ENCODE results near the gene PCARE. TPM values are rescaled to one million over a fixed set of nuclear protein-coding genes. Genes with fewer than 3 reads are reported as not detected.

Gene PCARE
- total and polyA plus RNA-seq, 2 experiments from 2014 or later, result not detected

DNA sequence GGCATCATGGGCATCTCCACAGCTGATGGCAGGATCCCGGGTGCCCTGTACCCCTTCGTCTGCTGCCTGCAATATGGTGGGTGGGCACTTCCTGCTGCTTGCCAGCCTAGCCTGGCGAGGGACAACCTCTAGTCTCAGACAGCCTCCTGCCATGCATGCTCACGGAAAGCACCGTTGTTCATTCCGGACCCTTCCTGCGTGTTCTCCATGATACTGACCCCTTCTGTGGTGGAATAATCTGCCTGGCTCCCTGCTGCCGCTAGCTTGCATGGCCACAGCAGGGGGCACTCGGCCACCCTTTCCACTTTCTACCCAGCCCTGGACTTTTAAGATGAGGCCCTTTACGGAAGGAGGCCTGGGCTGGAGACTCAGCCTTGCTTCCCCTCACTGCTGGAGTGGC, 12.0 kb downstream of the PCARE start:
- Mint-ChIP-seq H3K4me1 (peaks cover 17% of the 10 kb centered on the region), H3K4me3 (no peak overlapping the region), H3K36me3 (ENCODE audit: low read depth) (no peaks in the 10 kb centered on the region), H3K27ac (no peak overlapping the region), H3K9me3 (no peaks in the 10 kb centered on the region), H3K27me3 (ENCODE audit: insufficient read depth, low read depth, poor library complexity) (peaks cover 10% of the 10 kb centered on the region)
- Histone ChIP-seq H3K27me3 (ENCODE audit: insufficient read depth) (no peaks in the 10 kb centered on the region), H3K4me2 (no peak overlapping the region), H3K27ac (ENCODE audit: low read depth) (no peak overlapping the region), H2AFZ (no peak overlapping the region), H3K4me1 (ENCODE audit: insufficient read depth) (no peaks in the 10 kb centered on the region; the same call in 1 of the 2 replicates), H4K20me1 (replicated peaks; ENCODE audit: insufficient read depth) (no peaks in the 10 kb centered on the region), H3K79me2 (replicated peaks; ENCODE audit: insufficient read depth) (no peaks in the 10 kb centered on the region), H3K36me3 (ENCODE audit: insufficient read depth) (no peaks in the 10 kb centered on the region), H3K9me2 (ENCODE audit: insufficient read depth) (no peaks in the 10 kb centered on the region), H3K4me3 (no peak overlapping the region), H3F3A (replicated peaks; ENCODE audit: low read depth) (no peaks in the 10 kb centered on the region)
- TF ChIP-seq ZNF114 (CRISPR knock-in tag; IDR thresholded peaks at IDR 0.05), result no peak
- no peak for TF ChIP-seq EZH2 (IDR thresholded peaks at IDR 0.05; ENCODE audit: low read depth, unreplicated experiment)
- no peak for TF ChIP-seq CREB1 (CRISPR knock-in tag; IDR thresholded peaks at IDR 0.05; ENCODE audit: low read depth)
- TF ChIP-seq, protein P1, sequence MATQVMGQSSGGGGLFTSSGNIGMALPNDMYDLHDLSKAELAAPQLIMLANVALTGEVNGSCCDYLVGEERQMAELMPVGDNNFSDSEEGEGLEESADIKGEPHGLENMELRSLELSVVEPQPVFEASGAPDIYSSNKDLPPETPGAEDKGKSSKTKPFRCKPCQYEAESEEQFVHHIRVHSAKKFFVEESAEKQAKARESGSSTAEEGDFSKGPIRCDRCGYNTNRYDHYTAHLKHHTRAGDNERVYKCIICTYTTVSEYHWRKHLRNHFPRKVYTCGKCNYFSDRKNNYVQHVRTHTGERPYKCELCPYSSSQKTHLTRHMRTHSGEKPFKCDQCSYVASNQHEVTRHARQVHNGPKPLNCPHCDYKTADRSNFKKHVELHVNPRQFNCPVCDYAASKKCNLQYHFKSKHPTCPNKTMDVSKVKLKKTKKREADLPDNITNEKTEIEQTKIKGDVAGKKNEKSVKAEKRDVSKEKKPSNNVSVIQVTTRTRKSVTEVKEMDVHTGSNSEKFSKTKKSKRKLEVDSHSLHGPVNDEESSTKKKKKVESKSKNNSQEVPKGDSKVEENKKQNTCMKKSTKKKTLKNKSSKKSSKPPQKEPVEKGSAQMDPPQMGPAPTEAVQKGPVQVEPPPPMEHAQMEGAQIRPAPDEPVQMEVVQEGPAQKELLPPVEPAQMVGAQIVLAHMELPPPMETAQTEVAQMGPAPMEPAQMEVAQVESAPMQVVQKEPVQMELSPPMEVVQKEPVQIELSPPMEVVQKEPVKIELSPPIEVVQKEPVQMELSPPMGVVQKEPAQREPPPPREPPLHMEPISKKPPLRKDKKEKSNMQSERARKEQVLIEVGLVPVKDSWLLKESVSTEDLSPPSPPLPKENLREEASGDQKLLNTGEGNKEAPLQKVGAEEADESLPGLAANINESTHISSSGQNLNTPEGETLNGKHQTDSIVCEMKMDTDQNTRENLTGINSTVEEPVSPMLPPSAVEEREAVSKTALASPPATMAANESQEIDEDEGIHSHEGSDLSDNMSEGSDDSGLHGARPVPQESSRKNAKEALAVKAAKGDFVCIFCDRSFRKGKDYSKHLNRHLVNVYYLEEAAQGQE (IDR thresholded peaks at IDR 0.05; ENCODE audit: unreplicated experiment), result no peak
- no peak for TF ChIP-seq JUNB (IDR thresholded peaks at IDR 0.05; ENCODE audit: unreplicated experiment)
- TF ChIP-seq EZH2phosphoT487 (IDR thresholded peaks at IDR 0.05; ENCODE audit: unreplicated experiment), result no peak
- DNase-seq (ENCODE audit: low spot score), result no peak
- ATAC-seq, result no peak

DNA sequence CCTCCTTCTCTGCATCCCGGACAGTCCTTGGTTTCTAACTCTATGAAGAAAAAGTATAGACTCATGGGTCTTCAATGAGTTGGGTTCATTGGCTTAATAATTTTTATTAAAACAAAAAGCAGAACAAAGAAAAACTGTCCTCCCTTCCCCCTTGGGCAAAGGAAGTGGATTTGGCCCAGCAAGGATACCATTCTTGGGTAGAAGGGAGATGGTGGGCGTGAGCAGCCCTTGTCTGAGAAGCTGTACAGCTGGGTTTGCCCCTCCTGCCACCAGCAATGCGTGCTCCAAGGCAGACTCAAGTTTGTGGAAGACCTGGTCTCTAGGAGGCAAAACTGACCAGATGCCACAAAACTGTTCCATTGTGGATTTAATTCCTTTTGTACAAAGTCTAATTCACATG, 12.7 kb downstream of the PCARE start:
- Mint-ChIP-seq H3K9me3 (no peaks in the 10 kb centered on the region), H3K4me1 (peaks cover 17% of the 10 kb centered on the region), H3K4me3 (no peak overlapping the region), H3K36me3 (ENCODE audit: low read depth) (no peaks in the 10 kb centered on the region), H3K27me3 (ENCODE audit: insufficient read depth, low read depth, poor library complexity) (peaks cover 10% of the 10 kb centered on the region), H3K27ac (no peak overlapping the region)
- Histone ChIP-seq H3K4me2 (no peak overlapping the region), H3K36me3 (ENCODE audit: insufficient read depth) (no peaks in the 10 kb centered on the region), H3F3A (replicated peaks; ENCODE audit: low read depth) (no peaks in the 10 kb centered on the region), H2AFZ (no peak overlapping the region), H3K9me2 (ENCODE audit: insufficient read depth) (no peaks in the 10 kb centered on the region), H4K20me1 (replicated peaks; ENCODE audit: insufficient read depth) (no peaks in the 10 kb centered on the region), H3K27me3 (ENCODE audit: insufficient read depth) (no peaks in the 10 kb centered on the region), H3K4me3 (no peak overlapping the region), H3K4me1 (ENCODE audit: insufficient read depth) (no peaks in the 10 kb centered on the region; the same call in 1 of the 2 replicates), H3K79me2 (replicated peaks; ENCODE audit: insufficient read depth) (no peaks in the 10 kb centered on the region), H3K27ac (ENCODE audit: low read depth) (no peak overlapping the region)
- ATAC-seq (no peak), DNase-seq (ENCODE audit: low spot score) (no peak)
- TF ChIP-seq EZH2 (IDR thresholded peaks at IDR 0.05; ENCODE audit: low read depth, unreplicated experiment), result no peak
- TF ChIP-seq POLR2AphosphoS5 (IDR thresholded peaks at IDR 0.05; ENCODE audit: low read depth), result no peak
- TF ChIP-seq ZNF114 (CRISPR knock-in tag; IDR thresholded peaks at IDR 0.05), result no peak

DNA sequence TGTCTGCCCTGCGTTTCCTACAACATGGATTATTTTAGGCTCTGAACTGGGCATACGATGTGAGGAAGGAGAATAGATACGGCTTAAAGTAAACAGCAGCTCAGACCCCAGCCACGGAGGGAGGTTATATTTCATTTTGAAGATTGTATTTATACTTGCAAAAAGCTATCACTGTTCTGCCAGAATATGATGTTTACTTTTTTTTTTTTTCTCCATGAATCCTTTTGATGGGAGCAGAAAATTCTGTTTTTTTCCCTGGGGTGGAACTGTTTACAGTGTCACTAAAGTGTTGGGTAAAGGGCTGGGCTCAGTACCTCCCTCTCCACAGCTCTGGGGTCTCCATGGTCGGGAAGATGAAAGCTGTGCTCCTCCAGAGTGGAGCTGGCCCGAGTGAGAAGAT, 13.1 kb downstream of the PCARE start:
- no peaks in the 10 kb centered on the region for H3F3A ChIP-seq (replicated peaks; ENCODE audit: low read depth)
- H3K4me1 Mint-ChIP-seq, result peaks cover 17% of the 10 kb centered on the region
- peaks cover 10% of the 10 kb centered on the region for H3K27me3 Mint-ChIP-seq (ENCODE audit: insufficient read depth, low read depth, poor library complexity)
- H3K4me1 ChIP-seq (ENCODE audit: insufficient read depth), result no peaks in the 10 kb centered on the region; the same call in 1 of the 2 replicates
- H3K27ac ChIP-seq (ENCODE audit: low read depth), result no peak overlapping the region
- no peak overlapping the region for H2AFZ ChIP-seq
- ATAC-seq, result no peak
- no peaks in the 10 kb centered on the region for H3K9me3 Mint-ChIP-seq
- no peak overlapping the region for H3K4me2 ChIP-seq
- no peak overlapping the region for H3K27ac Mint-ChIP-seq
- DNase-seq (ENCODE audit: low spot score), result no peak
- H3K9me2 ChIP-seq (ENCODE audit: insufficient read depth), result no peaks in the 10 kb centered on the region
- no peak overlapping the region for H3K4me3 Mint-ChIP-seq
- no peaks in the 10 kb centered on the region for H3K27me3 ChIP-seq (ENCODE audit: insufficient read depth)
- no peaks in the 10 kb centered on the region for H3K36me3 ChIP-seq (ENCODE audit: insufficient read depth)
- H3K79me2 ChIP-seq (replicated peaks; ENCODE audit: insufficient read depth), result no peaks in the 10 kb centered on the region
- no peaks in the 10 kb centered on the region for H3K36me3 Mint-ChIP-seq (ENCODE audit: low read depth)
- H3K4me3 ChIP-seq, result no peak overlapping the region
- no peaks in the 10 kb centered on the region for H4K20me1 ChIP-seq (replicated peaks; ENCODE audit: insufficient read depth)
- TF ChIP-seq, protein P2, sequence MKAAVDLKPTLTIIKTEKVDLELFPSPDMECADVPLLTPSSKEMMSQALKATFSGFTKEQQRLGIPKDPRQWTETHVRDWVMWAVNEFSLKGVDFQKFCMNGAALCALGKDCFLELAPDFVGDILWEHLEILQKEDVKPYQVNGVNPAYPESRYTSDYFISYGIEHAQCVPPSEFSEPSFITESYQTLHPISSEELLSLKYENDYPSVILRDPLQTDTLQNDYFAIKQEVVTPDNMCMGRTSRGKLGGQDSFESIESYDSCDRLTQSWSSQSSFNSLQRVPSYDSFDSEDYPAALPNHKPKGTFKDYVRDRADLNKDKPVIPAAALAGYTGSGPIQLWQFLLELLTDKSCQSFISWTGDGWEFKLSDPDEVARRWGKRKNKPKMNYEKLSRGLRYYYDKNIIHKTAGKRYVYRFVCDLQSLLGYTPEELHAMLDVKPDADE (IDR thresholded peaks at IDR 0.05), result no peak
